Effector memory CD4-positive, alpha-beta T cell (primary cell): ENCODE results near the gene ALDH3A1.

Source experiments
- DNase-seq, 3 donors: peaks; one replicate each; pipeline ENCODE4 v3.0.0-alpha.2; 2020
- H3K27ac ChIP-seq: 2 replicates; pipeline ENCODE4 v1.7.0; 2013; ENCODE audit warnings: mild to moderate bottlenecking, low read length, moderate library complexity; ENCODE audit not compliant: insufficient read depth, poor library complexity, severe bottlenecking
- H3K27me3 ChIP-seq: replicated peaks from 2 replicates; pipeline ENCODE4 v1.7.0; 2013; ENCODE audit warnings: mild to moderate bottlenecking, low read length; ENCODE audit not compliant: insufficient read depth, control insufficient read depth, poor library complexity, severe bottlenecking
- H3K36me3 ChIP-seq: 2 replicates; pipeline ENCODE4 v1.7.0; 2013; ENCODE audit warnings: mild to moderate bottlenecking, low read length, moderate library complexity; ENCODE audit not compliant: control insufficient read depth, insufficient read depth
- H3K4me1 ChIP-seq: 2 replicates; pipeline ENCODE4 v1.7.0; 2013; ENCODE audit warnings: low read length, mild to moderate bottlenecking; ENCODE audit not compliant: control insufficient read depth, insufficient read depth, poor library complexity, severe bottlenecking
- H3K4me3 ChIP-seq: 2 replicates; pipeline ENCODE4 v1.7.0; 2013; ENCODE audit warnings: low read length, low read depth, mild to moderate bottlenecking; ENCODE audit not compliant: insufficient read depth, poor library complexity, severe bottlenecking
- H3K9me3 ChIP-seq: 2 replicates; pipeline ENCODE4 v1.7.0; 2013; ENCODE audit warnings: mild to moderate bottlenecking, low read length, moderate library complexity; ENCODE audit not compliant: control insufficient read depth

ALDH3A1 gene

DNA sequence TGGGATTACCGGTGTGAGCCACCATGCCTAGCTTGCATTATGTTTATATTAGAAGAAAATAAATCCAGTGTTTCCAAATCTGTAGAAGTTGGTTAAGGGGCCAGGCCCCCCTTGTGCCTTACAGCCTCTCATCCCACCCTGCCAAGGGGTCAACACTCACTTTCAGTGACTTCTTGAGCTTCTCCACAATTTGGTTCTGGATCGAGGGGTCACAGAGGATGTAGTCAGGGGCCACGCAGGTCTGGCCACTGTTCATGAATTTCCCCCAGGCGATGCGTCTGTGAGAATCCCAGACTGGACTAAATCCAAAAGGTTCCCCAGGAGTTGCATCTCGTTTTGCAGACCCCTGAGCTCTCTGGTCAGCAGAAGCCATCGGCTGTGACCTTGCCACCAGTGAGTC is 7.2 kb downstream of the ALDH3A1 start:
- no peaks in the 10 kb centered on the region for H3K36me3 ChIP-seq
- no peak overlapping the region for H3K4me3 ChIP-seq
- H3K27ac ChIP-seq: no peak overlapping the region
- no peaks in the 10 kb centered on the region for H3K9me3 ChIP-seq
- H3K27me3 ChIP-seq: no peaks in the 10 kb centered on the region
- no peak for DNase-seq
- peaks cover 6% of the 10 kb centered on the region for H3K4me1 ChIP-seq

DNA sequence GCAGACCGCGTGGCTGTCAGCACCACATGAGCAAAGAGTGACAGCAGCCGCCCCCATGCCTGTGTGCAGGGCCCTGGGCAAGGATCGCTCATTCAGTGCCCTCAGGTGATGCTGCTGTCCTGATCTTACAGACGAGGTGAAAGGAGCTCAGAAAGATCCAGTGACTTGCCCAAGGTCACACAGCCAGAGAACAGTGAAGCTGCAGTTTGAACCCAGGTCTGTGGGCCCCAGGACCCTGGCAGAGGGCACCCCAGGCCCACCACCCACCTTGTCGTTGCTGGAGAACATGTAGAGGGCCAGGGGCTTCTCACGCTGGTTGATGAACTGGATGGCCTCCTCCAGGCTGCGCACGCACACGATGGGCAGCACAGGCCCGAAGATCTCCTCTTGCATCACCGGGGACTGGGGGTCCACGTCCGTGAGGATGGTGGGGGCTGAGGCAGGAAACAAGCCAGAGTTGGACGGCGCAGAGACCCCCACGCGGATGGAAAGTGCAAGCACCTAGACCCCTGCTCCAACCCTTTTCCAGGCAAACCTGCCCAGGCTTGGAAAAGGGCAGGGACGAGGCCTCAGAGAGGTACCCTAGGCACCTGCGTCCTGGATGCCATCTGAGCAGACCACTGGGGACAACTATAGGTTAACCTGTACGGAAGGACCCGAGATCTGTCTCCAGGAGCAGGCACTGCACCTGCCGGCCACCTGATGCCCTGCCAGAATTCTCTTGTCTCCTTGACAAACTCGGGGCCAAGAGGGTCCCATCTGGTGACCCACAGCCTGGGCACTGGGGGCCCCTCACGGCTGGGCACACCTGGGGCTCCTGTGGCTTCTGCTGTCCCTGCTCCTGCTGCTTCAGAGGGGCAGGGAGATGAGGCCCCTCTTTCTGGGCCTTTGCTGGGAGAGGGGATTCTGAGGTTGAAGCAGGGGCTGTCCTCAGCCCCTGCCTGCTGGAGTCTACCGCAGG is 8.6 kb downstream of the ALDH3A1 start:
- Histone ChIP-seq H3K27ac (no peak overlapping the region), H3K4me3 (no peak overlapping the region), H3K27me3 (no peaks in the 10 kb centered on the region), H3K36me3 (no peaks in the 10 kb centered on the region), H3K9me3 (no peaks in the 10 kb centered on the region), H3K4me1 (no peaks in the 10 kb centered on the region)
- DNase-seq: no peak

DNA sequence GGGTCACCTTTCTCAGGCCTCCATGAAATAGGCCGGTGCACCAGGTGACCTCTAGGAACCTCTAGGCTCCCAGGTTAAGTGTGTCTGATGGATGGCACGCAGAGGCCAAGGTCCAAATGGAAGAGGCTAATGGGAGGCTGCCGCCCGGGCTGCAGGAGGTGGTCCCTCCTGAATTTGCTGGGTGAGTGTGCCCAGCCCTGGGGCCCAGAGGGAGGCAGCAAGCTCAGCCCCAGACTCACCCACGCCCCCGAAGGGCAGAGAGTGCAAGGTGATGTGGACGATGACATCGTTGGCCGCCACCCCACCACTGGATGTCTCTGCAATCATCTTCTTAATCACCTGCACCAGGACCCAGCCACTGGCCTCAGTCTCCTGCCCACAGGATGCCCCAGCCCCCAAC is 9.3 kb downstream of the ALDH3A1 start:
- Histone ChIP-seq H3K4me3 (no peak overlapping the region), H3K27me3 (no peaks in the 10 kb centered on the region), H3K9me3 (no peaks in the 10 kb centered on the region), H3K4me1 (no peaks in the 10 kb centered on the region), H3K36me3 (no peaks in the 10 kb centered on the region), H3K27ac (no peak overlapping the region)
- no peak for DNase-seq

DNA sequence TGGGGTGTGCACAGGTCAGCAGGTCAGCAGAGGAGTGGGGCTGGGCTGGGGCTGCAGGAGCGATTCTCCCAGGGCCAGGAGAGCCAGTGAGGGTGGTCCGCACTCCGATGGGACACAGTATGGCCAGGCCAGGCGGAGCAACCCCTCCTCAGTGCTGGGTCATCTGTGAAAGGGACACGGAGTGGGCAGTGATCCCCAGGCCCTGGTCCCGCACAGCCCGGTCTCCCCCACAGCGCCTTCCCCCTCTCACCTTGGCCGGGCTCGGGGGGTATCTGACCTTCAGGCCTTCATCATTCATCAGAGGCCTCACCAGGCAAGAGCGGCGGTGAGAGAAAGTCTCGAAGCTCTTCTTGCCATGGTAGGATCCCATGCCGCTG is 10.0 kb downstream of the ALDH3A1 start:
- no peak overlapping the region for H3K27ac ChIP-seq
- no peaks in the 10 kb centered on the region for H3K36me3 ChIP-seq
- no peaks in the 10 kb centered on the region for H3K9me3 ChIP-seq
- H3K4me1 ChIP-seq: no peaks in the 10 kb centered on the region
- DNase-seq: no peak
- no peak overlapping the region for H3K4me3 ChIP-seq
- no peaks in the 10 kb centered on the region for H3K27me3 ChIP-seq

DNA sequence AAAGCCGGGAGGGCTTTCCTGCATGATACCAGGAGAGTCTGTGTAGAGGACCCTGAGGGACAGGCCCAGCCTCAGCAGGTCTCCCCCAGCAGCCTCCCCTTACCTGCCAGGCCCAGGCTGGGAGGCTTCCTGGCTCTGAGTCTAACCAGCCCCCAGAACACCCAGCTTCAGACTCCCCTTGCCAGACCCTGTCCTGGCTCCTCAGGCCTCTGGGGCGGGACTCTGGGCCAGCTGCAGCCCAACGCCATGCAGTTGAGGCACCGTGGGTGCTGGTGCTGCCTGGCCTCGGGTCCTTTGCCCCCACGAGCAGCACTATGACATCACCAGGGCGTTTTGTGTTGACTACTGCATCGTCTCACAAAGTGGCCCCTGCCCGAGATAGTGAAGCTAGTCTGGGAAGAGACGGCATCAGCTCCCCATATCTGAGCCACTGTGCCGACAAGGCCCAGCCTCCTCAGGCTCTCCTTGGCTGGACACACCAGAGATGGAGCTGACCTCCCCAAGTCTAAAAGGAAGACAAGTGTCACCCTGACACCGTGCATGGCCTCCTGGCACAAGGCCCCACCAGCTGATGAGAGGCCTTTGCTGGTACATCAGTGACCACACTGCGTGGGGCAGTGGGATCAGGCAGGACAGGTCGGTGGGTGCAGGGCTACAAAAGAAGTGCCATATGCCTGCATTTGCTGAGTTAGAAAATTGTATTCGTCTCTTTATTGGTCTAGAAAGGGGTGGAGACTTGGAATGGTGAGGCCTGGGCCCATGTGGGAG is 10.6 kb downstream of the ALDH3A1 start:
- Histone ChIP-seq H3K36me3 (no peaks in the 10 kb centered on the region), H3K27me3 (no peaks in the 10 kb centered on the region), H3K27ac (no peak overlapping the region), H3K4me3 (no peak overlapping the region), H3K4me1 (no peaks in the 10 kb centered on the region), H3K9me3 (no peaks in the 10 kb centered on the region)
- no peak for DNase-seq

DNA sequence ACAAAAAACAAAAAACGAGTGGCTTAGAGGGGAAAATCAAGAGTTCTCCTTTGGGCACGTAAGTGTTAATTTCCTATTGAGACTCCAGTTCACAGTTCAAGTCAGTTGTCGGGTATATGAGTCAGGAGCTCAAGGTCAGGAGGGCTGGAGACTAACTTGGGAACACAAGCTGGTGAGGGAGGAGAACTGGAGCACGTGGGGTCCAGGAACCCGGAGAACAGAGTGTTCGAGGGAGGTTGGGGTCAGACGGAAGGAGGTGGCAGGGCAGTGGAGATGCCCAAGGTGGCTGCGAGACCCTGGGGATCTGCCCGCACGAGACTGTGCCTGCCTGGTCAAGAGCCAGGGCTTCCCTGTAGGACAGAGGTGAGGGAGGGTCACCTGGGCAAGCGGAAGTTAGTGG is 12.0 kb downstream of the ALDH3A1 start:
- H3K4me3 ChIP-seq: no peak overlapping the region
- H3K27me3 ChIP-seq: no peaks in the 10 kb centered on the region
- no peaks in the 10 kb centered on the region for H3K4me1 ChIP-seq
- no peak overlapping the region for H3K27ac ChIP-seq
- no peaks in the 10 kb centered on the region for H3K36me3 ChIP-seq
- no peak for DNase-seq
- no peaks in the 10 kb centered on the region for H3K9me3 ChIP-seq

DNA sequence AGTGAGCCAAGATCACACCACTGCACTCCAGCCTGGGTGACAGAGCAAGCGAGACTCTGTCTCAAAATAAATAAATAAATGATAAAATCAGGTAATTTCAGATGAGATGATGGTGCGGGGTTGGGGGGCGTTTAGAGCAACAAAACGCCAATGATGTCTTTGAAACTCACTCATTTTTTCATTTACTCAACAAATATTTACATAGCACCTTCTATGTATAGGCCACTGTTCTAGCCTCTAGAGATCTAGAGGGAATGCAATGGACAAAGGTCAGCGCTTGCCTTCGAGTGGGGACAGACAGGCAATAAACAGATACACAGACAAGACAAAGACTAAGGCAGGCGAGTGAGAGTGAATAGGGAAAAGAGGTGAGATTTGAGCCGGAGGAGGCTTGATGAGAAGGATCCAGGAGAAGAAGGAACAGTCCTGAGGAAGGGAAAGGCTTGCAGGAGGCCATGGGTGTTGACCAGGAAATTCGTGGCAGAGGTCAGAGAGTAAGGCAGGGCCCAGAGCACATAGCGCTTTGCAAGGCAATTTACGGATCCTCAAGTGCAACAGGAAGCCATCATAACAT is 14.1 kb downstream of the ALDH3A1 start:
- no peaks in the 10 kb centered on the region for H3K9me3 ChIP-seq
- no peaks in the 10 kb centered on the region for H3K4me1 ChIP-seq
- H3K4me3 ChIP-seq: no peak overlapping the region
- no peak overlapping the region for H3K27ac ChIP-seq
- DNase-seq: no peak
- no peaks in the 10 kb centered on the region for H3K36me3 ChIP-seq
- H3K27me3 ChIP-seq: no peaks in the 10 kb centered on the region

DNA sequence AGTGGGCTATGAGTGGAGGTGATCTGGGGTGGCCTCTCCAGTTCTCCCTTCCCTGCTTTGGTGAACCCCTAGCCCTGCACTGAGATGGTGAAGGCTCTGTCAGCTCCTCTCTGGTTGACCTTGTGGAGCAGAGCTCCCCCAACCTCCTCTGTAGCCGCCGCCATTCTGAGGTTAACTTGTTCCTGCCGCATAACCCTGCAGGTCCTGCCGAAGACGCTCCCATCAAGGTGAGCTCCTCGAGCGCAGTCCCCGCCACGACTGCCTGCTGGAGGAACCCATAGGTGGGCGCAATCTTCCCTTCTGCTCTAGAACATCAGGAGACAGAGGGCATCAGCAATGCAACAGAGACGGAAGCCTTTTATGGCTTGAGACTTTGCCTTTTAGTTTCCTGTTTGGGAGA is 16.5 kb downstream of the ALDH3A1 start:
- no peak for DNase-seq
- no peak overlapping the region for H3K27ac ChIP-seq
- H3K9me3 ChIP-seq: no peaks in the 10 kb centered on the region
- no peaks in the 10 kb centered on the region for H3K4me1 ChIP-seq
- H3K36me3 ChIP-seq: no peaks in the 10 kb centered on the region
- no peak overlapping the region for H3K4me3 ChIP-seq
- no peaks in the 10 kb centered on the region for H3K27me3 ChIP-seq

DNA sequence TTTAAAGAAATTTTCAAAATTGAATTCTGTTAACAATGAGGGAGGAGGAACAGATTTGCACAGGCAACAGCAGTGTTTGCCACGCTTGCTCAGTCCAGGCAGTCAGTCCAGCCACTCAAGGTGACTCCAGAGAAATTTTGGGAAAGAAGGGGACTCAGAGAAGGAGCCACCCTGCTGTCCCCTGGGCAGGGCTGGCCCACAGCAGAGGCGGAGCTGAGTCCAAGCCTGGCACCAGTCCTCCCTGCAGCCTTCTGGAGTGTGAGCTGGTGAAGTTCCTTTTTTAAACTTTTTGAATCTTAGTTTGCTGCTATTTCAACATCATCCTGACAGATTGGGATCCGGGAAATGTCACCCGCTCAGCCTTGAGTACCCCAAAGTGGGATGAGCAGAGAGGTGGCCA is 17.3 kb downstream of the ALDH3A1 start:
- DNase-seq: no peak
- Histone ChIP-seq H3K27ac (no peak overlapping the region), H3K4me3 (no peak overlapping the region), H3K27me3 (no peaks in the 10 kb centered on the region), H3K4me1 (no peaks in the 10 kb centered on the region), H3K9me3 (no peaks in the 10 kb centered on the region), H3K36me3 (no peaks in the 10 kb centered on the region)

DNA sequence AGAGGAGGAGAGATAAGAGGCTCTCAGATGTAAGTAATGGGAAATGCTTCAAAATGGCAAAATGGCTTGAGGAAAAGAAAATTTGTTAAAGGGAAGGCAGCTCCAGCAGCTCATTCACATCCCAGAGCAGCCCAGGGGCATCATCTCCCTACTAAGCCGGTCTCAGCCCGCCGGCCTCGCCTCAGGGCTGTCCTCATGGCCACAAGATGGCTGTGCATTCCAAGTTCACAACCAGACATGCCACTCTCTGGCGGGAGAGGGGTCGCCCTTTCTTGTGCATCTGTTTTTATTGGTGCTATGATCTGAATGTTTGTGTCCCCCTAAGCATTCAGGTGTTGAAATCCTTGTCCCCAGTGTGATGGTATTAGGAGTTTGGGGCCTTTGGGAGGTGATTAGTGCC is 18.2 kb downstream of the ALDH3A1 start:
- no peak overlapping the region for H3K4me3 ChIP-seq
- no peak overlapping the region for H3K27ac ChIP-seq
- H3K36me3 ChIP-seq: no peaks in the 10 kb centered on the region
- H3K9me3 ChIP-seq: no peaks in the 10 kb centered on the region
- H3K27me3 ChIP-seq: no peaks in the 10 kb centered on the region
- DNase-seq: no peak
- H3K4me1 ChIP-seq: peaks cover 3% of the 10 kb centered on the region
